GM19452 (cell line): Measurements from ENCODE around the gene PTGES3L.
"Not testable (repeated sequence)": the region's sequence is repeated elsewhere in the genome, so short reads cannot be mapped to it uniquely, and the experiment has no call there.

ENCODE experiments used
- ATAC-seq: cut with Tn5 transposase; IDR thresholded peaks from one replicate; pipeline ENCODE4 v1.9.1; 2021; ENCODE audit not compliant: unreplicated experiment

PTGES3L gene

GRCh38 chr17:42982266-42982665 is 2.4 kb upstream of the PTGES3L start:
- no peak for ATAC-seq

- peak; percentile 53 for ATAC-seq
These were observed 1.0 kb upstream of the PTGES3L start for GRCh38 chr17:42980766-42981397.

GRCh38 chr17:42980274-42980765 is 440 bp upstream of the PTGES3L start, which contains the start of gene RUNDC1:
Gene RUNDC1, plus strand, starts transcription at chr17:42980565. Its CDS starts 12 bp downstream, at chr17:42980577.
- ATAC-seq, result peak; percentile 73

- not testable (repeated sequence) for ATAC-seq
These were observed 4.2 kb downstream of the PTGES3L start for GRCh38 chr17:42975701-42976100.

- ATAC-seq, result no peak
These were observed 4.6 kb downstream of the PTGES3L start for GRCh38 chr17:42975265-42975664.

GRCh38 chr17:42973323-42973722 is 6.6 kb downstream of the PTGES3L start:
- not testable (repeated sequence) for ATAC-seq

- no peak for ATAC-seq
These were observed 8.3 kb downstream of the PTGES3L start for GRCh38 chr17:42971589-42971988.

GRCh38 chr17:42969001-42969581 is 10.8 kb downstream of the PTGES3L start:
- ATAC-seq, result no peak

GRCh38 chr17:42967925-42968324 is 12.0 kb downstream of the PTGES3L start:
- no peak for ATAC-seq

- ATAC-seq, result peak; percentile 70
These were observed 15.5 kb downstream of the PTGES3L start, which contains the start of gene AARSD1 for GRCh38 chr17:42964161-42964932. Gene AARSD1, minus strand, starts transcription at chr17:42964454. Its CDS starts 14 bp downstream, at chr17:42964440.

- no peak for ATAC-seq
These were observed 26.2 kb downstream of the PTGES3L start for GRCh38 chr17:42953669-42954068.

- no peak for ATAC-seq
These were observed 29.7 kb downstream of the PTGES3L start for GRCh38 chr17:42950044-42950783.

GRCh38 chr17:42946812-42947211 is 33.1 kb downstream of the PTGES3L start:
- ATAC-seq, result no peak

- no peak for ATAC-seq
These were observed 35.7 kb downstream of the PTGES3L start for GRCh38 chr17:42944211-42944610.

GRCh38 chr17:42937712-42938596 is 41.9 kb downstream of the PTGES3L start:
- ATAC-seq, result no peak

GRCh38 chr17:42929497-42929844 is 50.4 kb downstream of the PTGES3L start:
- no peak for ATAC-seq

- ATAC-seq, result no peak
These were observed 51.0 kb downstream of the PTGES3L start for GRCh38 chr17:42928714-42929496.

GRCh38 chr17:42924891-42925290 is 55.0 kb downstream of the PTGES3L start:
- no peak for ATAC-seq

GRCh38 chr17:42923472-42923871 is 56.4 kb downstream of the PTGES3L start:
- not testable (repeated sequence) for ATAC-seq
